Left lung (tissue), 10 donors: ENCODE results near the gene PCDHGA12. TPM values are rescaled to one million over a fixed set of nuclear protein-coding genes. Genes with fewer than 3 reads are reported as not detected.
A peak's percentile ranks its signal among the peaks of the same experiment; 100 is the strongest.
"Not testable (repeated sequence)": the region's sequence is repeated elsewhere in the genome, so short reads cannot be mapped to it uniquely, and the experiment has no call there.

Experiments
- ATAC-seq: fragments of 200-7000 bp; cut with Tn5 transposase; one replicate; pipeline ENCODE4 v1.9.1; 2020; ENCODE audit warnings: moderate library complexity
- DNase-seq, 4 donors: peaks; one replicate each; pipeline ENCODE4 v3.0.0-alpha.2; 2013 to 2020
- H3K27ac ChIP-seq, 2 donors: fragments of 200-600 bp; sonication (generic) in 1 of 2; one replicate each; pipeline versions ENCODE4 v1.5.0 to v1.8.0; 2020 to 2021
- H3K27me3 ChIP-seq, 2 donors: fragments of 200-600 bp; sonication (generic) in 1 of 2; one replicate each; pipeline versions ENCODE4 v1.5.0 to v1.8.0; 2020 to 2021
- H3K36me3 ChIP-seq, 2 donors: fragments of 200-600 bp; sonication (generic) in 1 of 2; one replicate each; pipeline versions ENCODE4 v1.5.0 to v1.8.0; 2020 to 2021
- H3K4me1 ChIP-seq, 2 donors: fragments of 200-600 bp; one replicate each; pipeline ENCODE4 v1.8.0; 2021
- H3K4me3 ChIP-seq, 2 donors: fragments of 200-600 bp; sonication (generic) in 1 of 2; one replicate each; pipeline versions ENCODE4 v1.5.0 to v1.8.0; 2020 to 2021; ENCODE audit warnings: mild to moderate bottlenecking in 1 of 2
- H3K9me3 ChIP-seq, 2 donors: fragments of 200-600 bp; sonication (generic) in 1 of 2; one replicate each; pipeline versions ENCODE4 v1.5.0 to v1.8.0; 2020 to 2021
- CTCF ChIP-seq, 2 donors: fragments of 200-600 bp; sonication (generic) in 1 of 2; IDR thresholded peaks; one replicate each; pipeline versions ENCODE4 v1.5.0 to v1.8.0; 2021; ENCODE audit warnings: antibody characterized with exemption in 2 of 2
- intact Hi-C, 2 donors: fragments of 100-400 bp; cut with DNase I; formaldehyde crosslinking; loops; one replicate each; pipeline versions ENCODE4 v1.11.2 to v1.14.2; 2022
- polyA plus RNA-seq, 6 donors: library from polyadenylated mRNA; unstranded; fragments of 120-200 nt; gene quantifications; one replicate each; pipeline ENCODE4 v1.2.1, GENCODE V29; 2013; ENCODE audit not compliant: insufficient read length in 6 of 6
- total RNA-seq, 2 donors: library from RNA; stranded (reverse); fragmentation: NEBNext Ultra II Directional; extraction: Animal tissue kit (Norgen Biotek cat#: 25700); gene quantifications; one replicate each; pipeline ENCODE4 v1.2.1, GENCODE V29; 2021
- donor health status: DM: no; HTN: yes; CAD: no.
- donor health status: DM: no; HTN: no; CAD: no.

Gene PCDHGA12
- total and polyA plus RNA-seq, 8 donors, result 2.0 to 6.0 (median 3.8) TPM

GRCh38 chr5:141387557-141388311 is 42.6 kb upstream of the PCDHGA12 start, which contains the start of gene PCDHGB4:
TSS of gene PCDHGB4 (plus strand) at chr5:141387698. CDS start at chr5:141387885, 187 bp downstream.
- H3K27ac ChIP-seq, DNase-seq, H3K4me1 ChIP-seq, intact Hi-C loops, H3K4me3 ChIP-seq, H3K36me3 ChIP-seq: not testable (repeated sequence)
- ATAC-seq, result peak; percentile 88
- H3K9me3 ChIP-seq, result peaks cover 0 to 92% of the 10 kb centered on the region in 2 donors
- TF ChIP-seq CTCF (IDR thresholded peaks at IDR 0.05), result peak in 1 of 2 donors; percentile 10
- peaks cover 9 to 90% of the 10 kb centered on the region in 2 donors for H3K27me3 ChIP-seq

- H3K9me3 ChIP-seq, result peaks cover 0 to 92% of the 10 kb centered on the region in 2 donors
- intact Hi-C loops, result no loop called here
Measured at GRCh38 chr5:141388661-141389060, 41.6 kb upstream of the PCDHGA12 start.

GRCh38 chr5:141389153-141390042 is 40.9 kb upstream of the PCDHGA12 start:
- Histone ChIP-seq H3K4me1 (no peaks in the 10 kb centered on the region), H3K36me3 (no peaks in the 10 kb centered on the region), H3K27ac (no peak overlapping the region), H3K9me3 (peaks cover 0 to 91% of the 10 kb centered on the region in 2 donors), H3K4me3 (no peak overlapping the region), H3K27me3 (peaks cover 5 to 90% of the 10 kb centered on the region in 2 donors)
- ATAC-seq, result no peak
- TF ChIP-seq CTCF (IDR thresholded peaks at IDR 0.05), result no peak
- intact Hi-C loops, result loop anchor here in 1 of 2 donors (5.0 kb wide), 1 partner anchor 43 kb away; the partner anchor contains the start of gene PCDHGA12
- no peak for DNase-seq

More at GRCh38 chr5:141388661-141389060, 41.6 kb upstream of the PCDHGA12 start:
- H3K4me1 ChIP-seq, result no peaks in the 10 kb centered on the region
- no peaks in the 10 kb centered on the region for H3K36me3 ChIP-seq
- H3K27ac ChIP-seq, result no peak overlapping the region
- TF ChIP-seq CTCF (IDR thresholded peaks at IDR 0.05), result no peak
- H3K27me3 ChIP-seq, result peaks cover 5 to 90% of the 10 kb centered on the region in 2 donors
- ATAC-seq (no peak), DNase-seq (no peak)
- H3K4me3 ChIP-seq, result no peak overlapping the region

- Histone ChIP-seq H3K4me1 (no peaks in the 10 kb centered on the region), H3K27ac (no peak within 1 kb of the TSS), H3K4me3 (no peak within 1 kb of the TSS), H3K27me3 (peaks cover 5 to 89% of the 10 kb centered on the region in 2 donors), H3K36me3 (no peaks in the 10 kb centered on the region), H3K9me3 (peaks cover 0 to 73% of the 10 kb centered on the region in 2 donors)
- ATAC-seq (no peak), DNase-seq (no peak)
- intact Hi-C loops, result loop anchor here in 1 of 2 donors (5.0 kb wide), 1 partner anchor 40 kb away; the partner anchor contains the start of gene PCDHGA12
- TF ChIP-seq CTCF (IDR thresholded peaks at IDR 0.05), result no peak
Measured at GRCh38 chr5:141392429-141393198, 37.7 kb upstream of the PCDHGA12 start, which contains the start of gene PCDHGA8. TSS of gene PCDHGA8 (plus strand) at chr5:141392633. CDS start at chr5:141392814, 181 bp downstream.
